Gastroesophageal sphincter (tissue), 4 donors: Measurements from ENCODE around the gene HSBP1L1. TPM values are rescaled to one million over a fixed set of nuclear protein-coding genes. Genes with fewer than 3 reads are reported as not detected.

Source experiments
- ATAC-seq: fragments of 150-250 bp; one replicate; pipeline ENCODE4 v1.9.1; 2016; ENCODE audit warnings: mild to moderate bottlenecking, moderate library complexity
- H3K27ac ChIP-seq, 4 donors: fragments of 200-600 bp; sonication (generic) in 3 of 4; 1 replicate in 3 of 4; 2 replicates in 1 of 4; pipeline ENCODE4 v1.5.1; 2016 to 2019
- H3K27me3 ChIP-seq: fragments of 200-600 bp; sonication (generic); one replicate; pipeline ENCODE4 v1.5.1; 2019
- H3K36me3 ChIP-seq, 2 donors: fragments of 200-600 bp; sonication (generic); one replicate each; pipeline ENCODE4 v1.5.1; 2019; ENCODE audit warnings: control low read depth in 1 of 2
- H3K4me1 ChIP-seq, 3 donors: fragments of 200-600 bp; sonication (generic); 1 replicate in 2 of 3; 2 replicates in 1 of 3; pipeline ENCODE4 v1.5.1; 2016 to 2019; ENCODE audit warnings: control low read depth in 2 of 3
- H3K4me3 ChIP-seq, 2 donors: fragments of 200-600 bp; sonication (generic); one replicate each; pipeline ENCODE4 v1.5.1; 2019; ENCODE audit warnings: mild to moderate bottlenecking in 1 of 2, moderate library complexity in 1 of 2
- H3K9me3 ChIP-seq, 3 donors: fragments of 200-600 bp; sonication (generic); one replicate each; pipeline ENCODE4 v1.5.1; 2017 to 2019; ENCODE audit warnings: control low read depth in 2 of 3
- CTCF ChIP-seq, 4 experiments: fragments of 200-600 bp in 2 of 4; fragments of 450-650 bp in 2 of 4; sonication (generic) in 1 of 4; IDR thresholded peaks; one replicate each; pipeline ENCODE4 v1.5.1; 2017 to 2019; ENCODE audit warnings: antibody characterized with exemption in 4 of 4, mild to moderate bottlenecking in 2 of 4, moderate library complexity in 2 of 4
- EP300 ChIP-seq: sonication (generic); formaldehyde crosslinking; IDR thresholded peaks from one replicate; pipeline ENCODE4 v1.6.1; 2017; ENCODE audit warnings: antibody characterized with exemption, mild to moderate bottlenecking
- POLR2A ChIP-seq, 2 donors: fragments of 450-650 bp; IDR thresholded peaks; one replicate each; pipeline ENCODE4 v1.6.1; 2017; ENCODE audit warnings: antibody characterized with exemption in 2 of 2, mild to moderate bottlenecking in 2 of 2, moderate library complexity in 1 of 2
- POLR2AphosphoS5 ChIP-seq: sonication (generic); formaldehyde crosslinking; IDR thresholded peaks from one replicate; pipeline ENCODE4 v1.6.1; 2017; ENCODE audit warnings: antibody characterized with exemption
- WGBS, 2 donors: methylation state at CpG; one replicate each; pipeline ENCODE4 v1.1.5; 2018; ENCODE audit warnings: low coverage in 1 of 2; 5-methylcytosine and 5-hydroxymethylcytosine counted together
- total RNA-seq, 4 donors: library from RNA; depleted of rRNA; stranded (reverse); fragments of >200 nt; gene quantifications; one replicate each; pipeline ENCODE4 v1.1.0, GENCODE V29; 2016

HSBP1L1 gene
- total RNA-seq, 4 donors from 2014 or later, result 3.2 to 23.8 (median 12.4) TPM

GRCh38 chr18:79930020-79930642 lies 34.3 kb upstream of the HSBP1L1 start:
- Histone ChIP-seq H3K4me1 (peaks cover 0 to 7% (median 4%) of the 10 kb centered on the region in 3 donors), H3K4me3 (no peak overlapping the region), H3K9me3 (peaks cover 0 to 60% (median 0%) of the 10 kb centered on the region in 3 donors), H3K27ac (no peak overlapping the region), H3K27me3 (no peaks in the 10 kb centered on the region), H3K36me3 (peaks cover 0 to 58% of the 10 kb centered on the region in 2 donors)
- TF ChIP-seq POLR2AphosphoS5, result no peak
- TF ChIP-seq POLR2A (IDR thresholded peaks at IDR 0.05), result no peak
- no peak for TF ChIP-seq EP300
- TF ChIP-seq CTCF (IDR thresholded peaks at IDR 0.05), result no peak
- no peak for ATAC-seq
- 92 to 100% methylated on average over 2 of the region's 2 CpGs for WGBS, 2 donors

GRCh38 chr18:79931475-79931874 lies 33.0 kb upstream of the HSBP1L1 start:
- Histone ChIP-seq H3K27me3 (no peaks in the 10 kb centered on the region), H3K36me3 (peaks cover 0 to 66% of the 10 kb centered on the region in 2 donors), H3K4me1 (no peaks in the 10 kb centered on the region), H3K9me3 (peaks cover 0 to 68% (median 0%) of the 10 kb centered on the region in 3 donors), H3K27ac (no peak overlapping the region), H3K4me3 (no peak overlapping the region)
- TF ChIP-seq EP300 (no peak), POLR2A (IDR thresholded peaks at IDR 0.05) (no peak), POLR2AphosphoS5 (no peak), CTCF (IDR thresholded peaks at IDR 0.05) (no peak)
- 92 to 96% methylated on average over 2 of the region's 2 CpGs for WGBS, 2 donors
- no peak for ATAC-seq

GRCh38 chr18:79932907-79933306 lies 31.5 kb upstream of the HSBP1L1 start:
- H3K27ac ChIP-seq, result no peak overlapping the region
- TF ChIP-seq CTCF (IDR thresholded peaks at IDR 0.05), result no peak
- TF ChIP-seq EP300, result no peak
- no peak for TF ChIP-seq POLR2A (IDR thresholded peaks at IDR 0.05)
- no peak for TF ChIP-seq POLR2AphosphoS5
- peaks cover 0 to 68% (median 0%) of the 10 kb centered on the region in 3 donors for H3K9me3 ChIP-seq
- H3K27me3 ChIP-seq, result no peaks in the 10 kb centered on the region
- ATAC-seq, result no peak
- H3K36me3 ChIP-seq, result peaks cover 0 to 75% of the 10 kb centered on the region in 2 donors
- WGBS, 2 donors, result 96 to 97% methylated on average over 3 of the region's 3 CpGs
- H3K4me1 ChIP-seq, result no peaks in the 10 kb centered on the region
- no peak overlapping the region for H3K4me3 ChIP-seq

- H3K36me3 ChIP-seq, result peaks cover 0 to 68% of the 10 kb centered on the region in 2 donors
- WGBS, 2 donors, result 40 to 60% methylated on average over 2 to 10 of the region's 10 CpGs
- H3K27me3 ChIP-seq, result no peaks in the 10 kb centered on the region
- H3K9me3 ChIP-seq, result peaks cover 0 to 62% (median 0%) of the 10 kb centered on the region in 3 donors
- TF ChIP-seq CTCF (IDR thresholded peaks at IDR 0.05) (no peak), EP300 (no peak), POLR2A (IDR thresholded peaks at IDR 0.05) (no peak), POLR2AphosphoS5 (no peak)
- no peak for ATAC-seq
- H3K27ac ChIP-seq, result no peak overlapping the region
- H3K4me1 ChIP-seq, result no peaks in the 10 kb centered on the region
- H3K4me3 ChIP-seq, result no peak overlapping the region
These were observed 30.7 kb upstream of the HSBP1L1 start for GRCh38 chr18:79933765-79934164.
